H1 (cell line): ENCODE results near the gene GP2. TPM values are rescaled to one million over a fixed set of nuclear protein-coding genes. Genes with fewer than 3 reads are reported as not detected.

Source experiments
- BCL11A ChIP-seq, 2 experiments: IDR thresholded peaks; one replicate each; pipeline ENCODE4 v1.6.1; 2011; ENCODE audit warnings: low read depth in 2 of 2, low read length in 2 of 2, mild to moderate bottlenecking in 2 of 2
- EZH2 ChIP-seq: fragments of 200-600 bp; sonication (generic); IDR thresholded peaks from 2 replicates; pipeline ENCODE4 v1.7.1; 2012; ENCODE audit warnings: low read depth, mild to moderate bottlenecking, moderate library complexity, low read length, inconsistent platforms; ENCODE audit not compliant: severe bottlenecking
- RXRA ChIP-seq: IDR thresholded peaks from 2 replicates; pipeline ENCODE4 v1.6.1; 2011; ENCODE audit warnings: low read depth, mild to moderate bottlenecking, low read length, moderate library complexity; ENCODE audit not compliant: insufficient read depth
- SIRT6 ChIP-seq: IDR thresholded peaks from one replicate; pipeline ENCODE4 v1.7.1; 2012; ENCODE audit warnings: low read length, inconsistent platforms
- SIX5 ChIP-seq: IDR thresholded peaks from 2 replicates; pipeline ENCODE4 v1.6.1; 2011; ENCODE audit warnings: mild to moderate bottlenecking, low read depth, low read length
- SP1 ChIP-seq: IDR thresholded peaks from 2 replicates; pipeline ENCODE4 v1.6.1; 2011; ENCODE audit warnings: low read depth, low read length
- polyA plus RNA-seq, 7 experiments: library from polyadenylated mRNA; depleted of rRNA in 3 of 7; stranded (reverse) in 5 of 7; unstranded in 2 of 7; fragments of >200 nt in 5 of 7; fragments of 200-250 nt in 2 of 7; gene quantifications; 1 replicate in 5 of 7; 2 replicates in 1 of 7; 4 replicates in 1 of 7; pipeline versions ENCODE4 v1.2.1 to v1.2.3, GENCODE V29; 2011 to 2013; ENCODE audit warnings: missing spikeins in 2 of 7, mixed read lengths in 2 of 7
- total RNA-seq: library from RNA; stranded (reverse); fragmentation: NEBNext Ultra II Directional; extraction: Animal tissue kit (Norgen Biotek cat#: 25700); gene quantifications from 2 replicates; pipeline ENCODE4 v1.2.1, GENCODE V29; 2021
- TF ChIP-seq, protein P1 (sequence below): IDR thresholded peaks from 2 replicates; pipeline ENCODE4 v1.6.1; 2012; ENCODE audit warnings: inconsistent platforms

Gene GP2
- total and polyA plus RNA-seq, 2 of the 8 experiments (the other 6 are each of a cell fraction or from before 2014, with no cell fraction given): not detected

- TF ChIP-seq RXRA (no peak), EZH2 (no peak), BCL11A (IDR thresholded peaks at IDR 0.05; ENCODE audit: low read depth in 2 of 2, low read length in 2 of 2) (no peak), SIRT6 (no peak), SIX5 (no peak), SP1 (no peak)
- TF ChIP-seq, protein P1, sequence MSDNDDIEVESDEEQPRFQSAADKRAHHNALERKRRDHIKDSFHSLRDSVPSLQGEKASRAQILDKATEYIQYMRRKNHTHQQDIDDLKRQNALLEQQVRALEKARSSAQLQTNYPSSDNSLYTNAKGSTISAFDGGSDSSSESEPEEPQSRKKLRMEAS: no peak
Observed at GRCh38 chr16:20320592-20320991, 6.7 kb downstream of the GP2 start (continued).
